Stimulated activated naive CD8-positive, alpha-beta T cell treated with anti-CD3 and anti-CD28 coated beads, Interleukin-15, Interleukin-2, amounts not matched to agents 100 U/mL and 50 U/mL, for 24 hours (primary cell): ENCODE data around the gene STRIP2.
"Not testable (repeated sequence)": the region's sequence is repeated elsewhere in the genome, so short reads cannot be mapped to it uniquely, and the experiment has no call there.

Source experiments
- ATAC-seq: fragments of 150-1000 bp; cut with Tn5 transposase; one replicate; pipeline ENCODE4 v1.10.0; 2021
- DNase-seq: peaks from one replicate; pipeline ENCODE4 v3.0.0; 2021

STRIP2 gene

GRCh38 chr7:129456421-129456820, 22.2 kb downstream of the STRIP2 start:
- DNase-seq (no peak), ATAC-seq (no peak)

- ATAC-seq, result no peak
- no peak for DNase-seq
Observed at GRCh38 chr7:129457101-129457500, 22.9 kb downstream of the STRIP2 start.

- no peak for ATAC-seq
- no peak for DNase-seq
Observed at GRCh38 chr7:129458171-129458570, 23.9 kb downstream of the STRIP2 start.

- no peak for ATAC-seq
- DNase-seq, result no peak
Observed at GRCh38 chr7:129461809-129462208, 27.6 kb downstream of the STRIP2 start.

GRCh38 chr7:129462420-129462819, 28.2 kb downstream of the STRIP2 start:
- DNase-seq, result no peak
- no peak for ATAC-seq

- ATAC-seq (no peak), DNase-seq (no peak)
Observed at GRCh38 chr7:129464194-129464593, 30.0 kb downstream of the STRIP2 start.

GRCh38 chr7:129465080-129465479, 30.8 kb downstream of the STRIP2 start:
- ATAC-seq, result no peak
- DNase-seq, result no peak

- DNase-seq (no peak), ATAC-seq (no peak)
Observed at GRCh38 chr7:129466796-129467195, 32.6 kb downstream of the STRIP2 start.

- ATAC-seq (no peak), DNase-seq (no peak)
Observed at GRCh38 chr7:129468087-129468486, 33.9 kb downstream of the STRIP2 start.

- ATAC-seq, result no peak
Observed at GRCh38 chr7:129468547-129468946, 34.3 kb downstream of the STRIP2 start.

GRCh38 chr7:129469930-129470329, 35.7 kb downstream of the STRIP2 start:
- DNase-seq (no peak), ATAC-seq (no peak)

More at GRCh38 chr7:129468547-129468946, 34.3 kb downstream of the STRIP2 start:
- no peak for DNase-seq

GRCh38 chr7:129470411-129470810, 36.2 kb downstream of the STRIP2 start:
- no peak for DNase-seq
- no peak for ATAC-seq

- no peak for DNase-seq
- peak; percentile 81 for ATAC-seq
Observed at GRCh38 chr7:129471402-129471827, 37.2 kb downstream of the STRIP2 start.

GRCh38 chr7:129475931-129476330, 41.7 kb downstream of the STRIP2 start:
- not testable (repeated sequence) for DNase-seq, ATAC-seq

- DNase-seq, ATAC-seq: not testable (repeated sequence)
Observed at GRCh38 chr7:129476398-129476797, 42.2 kb downstream of the STRIP2 start.

- DNase-seq, result no peak
Observed at GRCh38 chr7:129479831-129480230, 45.6 kb downstream of the STRIP2 start.

GRCh38 chr7:129480674-129481363, 46.6 kb downstream of the STRIP2 start:
- ATAC-seq (no peak), DNase-seq (no peak)

More at GRCh38 chr7:129479831-129480230, 45.6 kb downstream of the STRIP2 start:
- no peak for ATAC-seq

- not testable (repeated sequence) for DNase-seq, ATAC-seq
Observed at GRCh38 chr7:129481376-129481775, 47.1 kb downstream of the STRIP2 start.

GRCh38 chr7:129482781-129483180, 48.5 kb downstream of the STRIP2 start:
- ATAC-seq (no peak), DNase-seq (no peak)

- ATAC-seq (no peak), DNase-seq (no peak)
Observed at GRCh38 chr7:129489491-129489890, 55.3 kb downstream of the STRIP2 start.

GRCh38 chr7:129492391-129492790, 58.2 kb downstream of the STRIP2 start:
- DNase-seq, result no peak
- no peak for ATAC-seq

- no peak for DNase-seq
- no peak for ATAC-seq
Observed at GRCh38 chr7:129493555-129493954, 59.3 kb downstream of the STRIP2 start.

- peak; percentile 41 for ATAC-seq
- no peak for DNase-seq
Observed at GRCh38 chr7:129494041-129494440, 59.8 kb downstream of the STRIP2 start.

GRCh38 chr7:129495987-129496386, 61.8 kb downstream of the STRIP2 start:
- no peak for ATAC-seq

More at GRCh38 chr7:129495987-129496386, 61.8 kb downstream of the STRIP2 start:
- DNase-seq, result no peak
